GM13976 (cell line): ENCODE data around the gene TNRC6C.
"Not testable (repeated sequence)": the region's sequence is repeated elsewhere in the genome, so short reads cannot be mapped to it uniquely, and the experiment has no call there.

ENCODE experiments used
- DNase-seq: peaks from one replicate; pipeline ENCODE4 v3.0.0; 2012; ENCODE audit warnings: low spot score
- in situ Hi-C: fragments of 300-500 bp; cut with MboI; formaldehyde crosslinking; loops from one replicate; pipeline ENCODE4 v1.12.0; 2022; ENCODE audit warnings: low sequenced_read_pairs, mixed read lengths, inconsistent platforms; ENCODE audit not compliant: unreplicated experiment
- TF ChIP-seq, protein P1 (sequence below): IDR thresholded peaks from 2 replicates; pipeline ENCODE4 v1.5.1; 2012; ENCODE audit warnings: borderline replicate concordance, mild to moderate bottlenecking; ENCODE audit not compliant: insufficient read depth; ENCODE audit errors: extremely low read depth, missing control alignments, control extremely low read depth

The TNRC6C gene

DNA sequence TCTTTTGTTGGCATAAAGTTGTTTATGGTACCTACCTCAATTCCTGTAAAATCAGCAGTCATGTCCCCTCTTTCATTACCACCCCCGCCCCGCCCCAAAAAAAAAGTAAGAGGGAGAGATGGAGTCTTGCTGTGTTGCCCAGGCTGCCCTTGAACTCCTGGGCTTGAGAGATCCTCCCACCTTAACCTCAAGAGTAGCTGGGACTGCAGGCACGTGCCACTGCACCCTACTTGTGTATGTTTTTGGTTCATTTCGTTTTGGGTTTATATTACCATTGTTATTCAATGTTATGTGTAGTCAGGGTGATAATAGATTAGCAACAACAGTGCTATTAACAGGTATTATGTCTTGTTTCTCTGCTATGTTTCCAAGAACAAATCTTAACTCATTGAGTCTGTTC, 15.9 kb downstream of the TNRC6C start:
- TF ChIP-seq, protein P1, sequence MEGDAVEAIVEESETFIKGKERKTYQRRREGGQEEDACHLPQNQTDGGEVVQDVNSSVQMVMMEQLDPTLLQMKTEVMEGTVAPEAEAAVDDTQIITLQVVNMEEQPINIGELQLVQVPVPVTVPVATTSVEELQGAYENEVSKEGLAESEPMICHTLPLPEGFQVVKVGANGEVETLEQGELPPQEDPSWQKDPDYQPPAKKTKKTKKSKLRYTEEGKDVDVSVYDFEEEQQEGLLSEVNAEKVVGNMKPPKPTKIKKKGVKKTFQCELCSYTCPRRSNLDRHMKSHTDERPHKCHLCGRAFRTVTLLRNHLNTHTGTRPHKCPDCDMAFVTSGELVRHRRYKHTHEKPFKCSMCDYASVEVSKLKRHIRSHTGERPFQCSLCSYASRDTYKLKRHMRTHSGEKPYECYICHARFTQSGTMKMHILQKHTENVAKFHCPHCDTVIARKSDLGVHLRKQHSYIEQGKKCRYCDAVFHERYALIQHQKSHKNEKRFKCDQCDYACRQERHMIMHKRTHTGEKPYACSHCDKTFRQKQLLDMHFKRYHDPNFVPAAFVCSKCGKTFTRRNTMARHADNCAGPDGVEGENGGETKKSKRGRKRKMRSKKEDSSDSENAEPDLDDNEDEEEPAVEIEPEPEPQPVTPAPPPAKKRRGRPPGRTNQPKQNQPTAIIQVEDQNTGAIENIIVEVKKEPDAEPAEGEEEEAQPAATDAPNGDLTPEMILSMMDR, result no peak
- DNase-seq, result no peak
- in situ Hi-C loops, result no loop called here

DNA sequence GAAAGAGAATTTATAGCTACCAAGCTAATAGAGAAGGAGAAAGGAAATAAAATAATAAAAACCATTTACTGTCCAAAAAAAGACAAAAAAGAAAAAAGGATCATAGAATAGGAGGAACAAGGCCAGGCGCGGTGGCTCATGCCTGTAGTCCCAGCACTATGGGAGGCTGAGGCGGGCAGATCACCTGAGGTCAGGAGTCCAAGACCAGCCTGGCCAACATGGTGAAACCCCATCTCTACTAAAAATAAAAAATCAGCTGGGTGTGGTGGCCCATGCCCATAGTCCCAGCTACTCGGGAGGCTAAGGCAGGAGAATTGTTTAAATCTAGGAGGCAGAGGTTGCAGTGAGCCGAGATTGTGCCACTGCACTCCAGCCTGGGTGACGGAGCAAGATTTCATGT, 23.9 kb downstream of the TNRC6C start:
- DNase-seq, in situ Hi-C loops: not testable (repeated sequence)

DNA sequence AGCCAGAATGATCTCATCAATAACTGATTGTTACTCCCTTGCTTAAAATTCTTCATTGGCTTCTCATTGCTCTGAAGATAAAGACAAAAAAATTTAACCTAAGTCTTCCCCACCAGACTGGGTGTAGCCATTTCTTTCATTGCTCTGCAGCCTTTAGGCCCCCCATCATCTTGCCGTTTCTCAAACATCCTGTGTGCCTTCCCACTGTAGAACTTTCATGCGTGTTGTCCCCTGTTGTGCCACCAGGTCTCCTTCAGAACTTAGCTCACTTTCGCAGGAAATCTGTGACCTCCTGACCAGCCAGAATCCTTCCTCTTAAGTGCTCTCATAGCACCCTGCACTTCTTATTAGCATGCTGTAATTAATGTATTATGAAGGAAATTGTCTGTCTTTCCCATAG, 31.8 kb downstream of the TNRC6C start:
- DNase-seq, result no peak
- in situ Hi-C loops, result no loop called here

DNA sequence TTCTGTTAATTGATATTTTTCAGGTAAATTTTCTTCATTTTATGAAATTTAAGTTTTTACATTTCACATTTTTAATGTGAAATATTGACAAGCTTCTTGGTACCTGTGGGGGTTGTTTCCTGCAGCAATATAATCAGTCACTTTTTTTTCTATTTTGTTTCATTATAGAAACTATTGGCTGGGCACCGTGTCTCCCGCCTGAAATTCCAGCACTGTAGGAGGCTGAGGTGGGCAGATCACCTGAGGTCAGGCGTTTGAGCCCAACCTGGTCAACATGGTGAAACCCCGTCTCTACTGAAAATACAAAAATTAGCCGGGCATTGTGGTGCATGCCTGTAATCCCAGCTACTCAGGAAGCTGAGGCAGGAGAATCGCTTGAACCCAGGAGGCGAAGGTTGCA, 35.2 kb downstream of the TNRC6C start:
- in situ Hi-C loops, DNase-seq: not testable (repeated sequence)

More for the DNA sequence above, 31.8 kb downstream of the TNRC6C start:
- TF ChIP-seq, protein P1, result no peak

DNA sequence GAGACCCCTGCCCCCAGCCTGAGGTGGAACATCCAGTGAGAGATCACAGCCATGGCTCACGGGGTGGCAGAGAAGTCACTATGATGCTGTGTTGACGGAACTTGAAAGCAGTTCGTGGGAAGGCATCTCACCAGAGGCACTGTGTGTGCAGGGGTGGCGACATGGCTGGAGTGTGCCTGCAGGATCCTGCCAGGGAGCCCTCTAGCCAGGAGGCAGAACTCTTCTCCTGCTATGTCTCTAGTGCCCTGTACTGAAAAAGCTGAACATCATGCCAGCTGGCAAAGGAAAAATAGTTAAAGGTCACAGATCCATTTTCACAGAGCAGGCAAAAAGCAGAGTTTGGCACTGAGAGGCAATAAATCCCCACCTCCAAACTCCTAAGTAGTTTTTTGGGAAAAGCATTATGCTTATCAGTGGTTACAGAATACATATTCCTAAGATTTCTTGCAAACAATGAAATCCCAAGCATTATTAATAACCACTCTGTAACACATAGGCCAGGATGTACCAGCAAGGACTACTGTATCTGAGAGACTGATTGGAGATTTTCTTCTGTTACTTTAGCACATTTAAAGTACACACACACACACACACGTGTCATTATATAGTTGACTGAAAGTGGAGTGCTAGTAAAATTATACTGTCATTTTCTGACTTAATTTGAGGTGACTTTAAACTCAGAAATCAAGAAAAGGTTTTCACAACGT, 36.8 kb downstream of the TNRC6C start:
- in situ Hi-C loops, result no loop called here
- TF ChIP-seq, protein P1, result no peak
- DNase-seq, result no peak

DNA sequence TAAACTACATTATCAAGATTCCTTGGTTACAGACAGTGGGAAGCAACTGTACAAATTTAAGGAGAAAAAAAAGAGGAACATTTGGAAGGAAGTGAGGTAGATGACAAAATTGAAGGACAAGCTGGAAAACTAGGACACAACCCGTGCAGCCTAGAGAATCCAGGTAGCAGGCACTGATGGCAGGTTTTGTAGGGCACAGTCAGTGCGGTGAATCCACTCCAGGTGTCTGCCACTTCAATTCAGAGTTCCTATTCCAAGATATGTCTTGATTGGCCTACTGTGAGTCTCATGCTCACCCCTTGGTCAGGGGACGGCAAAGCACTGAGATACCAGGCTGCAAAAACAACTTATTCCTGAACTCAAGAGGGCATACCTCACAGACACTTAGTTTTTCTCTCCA, 37.8 kb downstream of the TNRC6C start:
- TF ChIP-seq, protein P1, result no peak
- in situ Hi-C loops, result no loop called here
- DNase-seq, result no peak

DNA sequence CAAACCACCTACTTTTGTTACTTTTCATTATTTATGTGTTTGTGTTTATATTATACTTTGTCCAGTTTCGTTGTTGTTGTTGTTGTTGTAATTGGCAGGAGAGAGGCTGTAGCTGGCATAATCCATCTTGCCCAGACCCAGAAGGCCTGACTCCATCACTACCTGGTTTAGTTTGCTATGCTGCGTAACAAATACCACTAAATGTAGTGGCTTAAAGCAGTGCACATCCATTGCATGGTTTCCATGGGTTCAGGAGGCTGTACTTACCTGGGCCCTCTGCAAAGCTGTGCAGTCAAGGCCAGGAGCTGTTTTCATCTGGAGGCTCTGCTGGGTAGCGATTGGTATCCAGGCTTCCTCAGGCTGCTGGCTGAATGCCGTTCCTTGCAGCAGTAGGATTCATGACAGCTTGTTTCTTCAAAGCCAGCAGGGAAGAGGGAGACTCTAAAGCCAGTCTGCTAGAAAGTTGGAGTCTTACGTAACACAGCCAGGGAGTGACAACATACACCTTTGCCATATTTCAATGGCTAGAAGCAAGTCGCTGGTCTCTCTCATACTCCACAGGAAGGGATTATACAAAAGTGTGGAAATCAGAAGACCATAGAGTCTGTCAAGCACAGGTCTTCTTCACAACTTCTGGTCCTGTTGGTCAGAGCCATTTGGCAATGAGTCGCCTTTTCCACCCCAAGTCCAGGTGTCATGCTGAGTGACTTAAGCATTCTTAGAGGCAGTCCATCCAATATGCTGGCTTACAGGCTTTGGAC, 41.1 kb downstream of the TNRC6C start:
- no peak for DNase-seq
- in situ Hi-C loops, result no loop called here
- TF ChIP-seq, protein P1, result no peak
